Activated T-helper 2 cell treated with anti-CD3 and anti-CD28 coated beads, Interferon-gamma antibody, Interleukin-2, Interleukin-4, amounts not matched to agents 10 μg/mL and 5 μg/mL and 100 μg/mL, durations not matched to agents 14 hours and 24 hours and 36 hours (primary cell): ENCODE measurements around the gene B4GALT1. TPM values are rescaled to one million over a fixed set of nuclear protein-coding genes. Genes with fewer than 3 reads are reported as not detected.

Experiments
- DNase-seq: peaks from one replicate; pipeline ENCODE4 v3.0.0; 2021; ENCODE audit warnings: low spot score
- H3K27ac Mint-ChIP-seq: one replicate; pipeline ENCODE4 v1.8.0; 2021; ENCODE audit warnings: mixed read lengths
- H3K27me3 Mint-ChIP-seq: one replicate; pipeline ENCODE4 v1.8.0; 2021; ENCODE audit warnings: low read depth, mixed read lengths
- H3K36me3 Mint-ChIP-seq: one replicate; pipeline ENCODE4 v1.8.0; 2021; ENCODE audit warnings: low read depth, mixed read lengths
- H3K4me1 Mint-ChIP-seq: one replicate; pipeline ENCODE4 v1.8.0; 2021; ENCODE audit warnings: low read depth, mixed read lengths
- H3K4me3 Mint-ChIP-seq: one replicate; pipeline ENCODE4 v1.8.0; 2021; ENCODE audit warnings: low read depth, mild to moderate bottlenecking, moderate library complexity, mixed read lengths
- H3K9me3 Mint-ChIP-seq: one replicate; pipeline ENCODE4 v1.8.0; 2021; ENCODE audit warnings: mixed read lengths
- intact Hi-C: fragments of 100-400 bp; cut with micrococcal nuclease; formaldehyde crosslinking; loops from one replicate; pipeline ENCODE4 v1.15.1; 2023
- total RNA-seq: library from RNA; stranded (reverse); gene quantifications from 2 replicates; pipeline ENCODE4 v1.2.3, GENCODE V29; 2022

The B4GALT1 gene
- total RNA-seq, 1 donor from 2014 or later = 60.6 TPM

DNA sequence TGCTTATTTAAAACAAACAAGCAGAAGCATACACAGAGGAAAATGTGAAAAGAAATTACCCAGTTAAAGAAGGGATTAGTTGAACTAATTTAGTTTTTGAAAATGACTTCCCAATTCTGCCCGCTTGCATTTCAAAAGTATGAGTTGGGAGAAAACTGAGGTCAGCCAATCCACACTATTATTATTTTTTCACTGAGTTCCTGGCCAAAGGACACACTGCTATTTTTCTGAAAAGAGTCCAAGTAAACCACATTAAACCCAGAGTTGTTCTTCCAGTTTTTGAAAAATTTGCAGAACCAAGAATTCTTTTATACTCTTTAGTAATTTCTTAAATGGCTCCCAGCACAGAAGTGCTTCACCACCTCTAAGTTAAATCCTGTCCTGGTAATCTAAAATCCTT is 98.1 kb downstream of the B4GALT1 start:
- H3K9me3 Mint-ChIP-seq = no peaks in the 10 kb centered on the region
- H3K27me3 Mint-ChIP-seq = no peaks in the 10 kb centered on the region
- H3K36me3 Mint-ChIP-seq = peaks cover 74% of the 10 kb centered on the region
- intact Hi-C loops = no loop called here
- no peak overlapping the region for H3K27ac Mint-ChIP-seq
- DNase-seq = no peak
- no peak overlapping the region for H3K4me3 Mint-ChIP-seq
- peaks cover 20% of the 10 kb centered on the region for H3K4me1 Mint-ChIP-seq

DNA sequence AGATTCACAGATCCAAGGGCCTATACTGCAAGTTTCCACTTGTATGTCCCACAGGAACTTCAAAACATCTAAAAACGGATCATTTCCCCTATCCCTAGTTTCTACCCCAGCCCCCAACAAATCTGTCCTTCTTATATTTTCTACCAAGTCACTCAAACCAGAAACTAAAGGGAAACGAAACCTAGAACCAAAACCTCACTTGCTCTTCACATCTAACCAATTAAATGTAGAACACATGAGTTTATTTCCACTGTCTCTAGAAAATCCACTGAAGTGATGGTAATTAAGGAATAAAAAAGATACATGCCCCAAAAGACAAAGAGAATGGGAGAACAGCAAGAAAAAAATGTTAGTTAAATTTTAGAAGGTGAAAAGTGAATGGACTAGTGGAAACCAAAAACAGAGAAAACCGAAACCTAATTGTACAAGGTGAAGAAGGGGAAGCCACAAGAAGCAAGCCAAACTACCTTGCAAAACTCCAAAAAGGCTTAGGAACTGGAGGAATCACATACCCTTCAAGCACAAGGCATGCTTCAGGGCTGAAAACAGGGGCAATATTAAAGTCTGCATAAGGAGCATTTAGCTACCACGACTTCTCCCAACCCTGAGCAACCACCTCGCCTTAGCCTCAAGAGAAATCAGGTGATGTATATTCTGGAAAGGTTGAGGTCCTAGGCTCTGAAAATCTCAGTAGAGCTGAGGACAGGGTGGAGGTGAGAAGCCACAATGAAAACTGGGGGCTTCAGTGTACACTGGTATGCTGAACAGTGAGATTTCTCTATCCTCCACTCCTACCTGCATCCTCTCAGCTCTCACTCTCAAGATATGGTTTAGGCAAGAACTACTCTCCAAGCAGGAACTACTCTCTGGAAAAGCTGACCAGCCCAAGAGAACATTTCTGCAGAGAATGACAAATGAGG is 101.7 kb downstream of the B4GALT1 start:
- Mint-ChIP-seq H3K36me3 (peaks cover 70% of the 10 kb centered on the region), H3K9me3 (no peaks in the 10 kb centered on the region), H3K27ac (no peak overlapping the region), H3K27me3 (no peaks in the 10 kb centered on the region), H3K4me1 (peaks cover 6% of the 10 kb centered on the region), H3K4me3 (no peak overlapping the region)
- no peak for DNase-seq
- intact Hi-C loops = no loop called here

Other genes with a start within 250 kb of the B4GALT1 start
- gene APTX, start 165.7 kb downstream of the B4GALT1 start, total RNA-seq = 46.7 and 47.4 TPM in 2 replicates
- gene DNAJA1, start 142.1 kb downstream of the B4GALT1 start, total RNA-seq = 257 and 259 TPM in 2 replicates
- 27.6 and 28.3 TPM in 2 replicates for gene SMU1, start 90.7 kb downstream of the B4GALT1 start, total RNA-seq
- gene SPINK4, start 72.8 kb upstream of the B4GALT1 start, total RNA-seq = not detected in 2 replicates
- 62.0 and 68.9 TPM in 2 replicates for gene BAG1, start 97.4 kb upstream of the B4GALT1 start, total RNA-seq
- gene CHMP5, start 97.7 kb upstream of the B4GALT1 start, total RNA-seq = 54.5 and 57.6 TPM in 2 replicates
- gene NFX1, start 123.2 kb upstream of the B4GALT1 start, total RNA-seq = 36.9 and 37.2 TPM in 2 replicates
- gene AQP7, start 235.2 kb upstream of the B4GALT1 start, total RNA-seq = not detected in 2 replicates